ENCODE results near the gene CENPV. TPM values are rescaled to one million over a fixed set of nuclear protein-coding genes. Genes with fewer than 3 reads are reported as not detected.
A peak's percentile ranks its signal among the peaks of the same experiment; 100 is the strongest.
"Not testable (repeated sequence)": the region's sequence is repeated elsewhere in the genome, so short reads cannot be mapped to it uniquely, and the experiment has no call there.

CENPV gene
- total and polyA plus RNA-seq, 2 experiments from 2014 or later: 67.1 to 88.4 TPM

GRCh38 chr17:16313139-16314090, 39.9 kb downstream of the CENPV start:
- no peak for DNase-seq (ENCODE audit: low read depth in 1 of 2, low spot score in 1 of 2)
- no peak overlapping the region for H3K4me3 ChIP-seq

GRCh38 chr17:16312061-16312460, 41.2 kb downstream of the CENPV start:
- not testable (repeated sequence) for H3K27me3 ChIP-seq; H3K4me3 ChIP-seq; H3K27ac ChIP-seq; DNase-seq (ENCODE audit: low read depth in 1 of 2, low spot score in 1 of 2); H3K9me3 ChIP-seq (ENCODE audit: low read depth); H3K4me1 ChIP-seq (ENCODE audit: low read depth); H3K36me3 ChIP-seq

More at GRCh38 chr17:16313139-16314090, 39.9 kb downstream of the CENPV start:
- H3K27me3 ChIP-seq: no peaks in the 10 kb centered on the region
- H3K4me1 ChIP-seq (ENCODE audit: low read depth): no peaks in the 10 kb centered on the region
- H3K9me3 ChIP-seq (ENCODE audit: low read depth): no peaks in the 10 kb centered on the region
- no peak overlapping the region for H3K27ac ChIP-seq
- no peak for TF ChIP-seq CTCF (IDR thresholded peaks at IDR 0.05; ENCODE audit: low read depth, low read length)
- no peaks in the 10 kb centered on the region for H3K36me3 ChIP-seq

- no peaks in the 10 kb centered on the region for H3K36me3 ChIP-seq
- DNase-seq (ENCODE audit: low read depth in 1 of 2, low spot score in 1 of 2): no peak
- no peaks in the 10 kb centered on the region for H3K9me3 ChIP-seq (ENCODE audit: low read depth)
- no peak for TF ChIP-seq CTCF (IDR thresholded peaks at IDR 0.05; ENCODE audit: low read depth, low read length)
- H3K4me1 ChIP-seq (ENCODE audit: low read depth): no peaks in the 10 kb centered on the region
- no peaks in the 10 kb centered on the region for H3K27me3 ChIP-seq
- no peak overlapping the region for H3K27ac ChIP-seq
- H3K4me3 ChIP-seq: no peak overlapping the region
These were observed 47.1 kb downstream of the CENPV start for GRCh38 chr17:16306211-16306610.

DNA sequence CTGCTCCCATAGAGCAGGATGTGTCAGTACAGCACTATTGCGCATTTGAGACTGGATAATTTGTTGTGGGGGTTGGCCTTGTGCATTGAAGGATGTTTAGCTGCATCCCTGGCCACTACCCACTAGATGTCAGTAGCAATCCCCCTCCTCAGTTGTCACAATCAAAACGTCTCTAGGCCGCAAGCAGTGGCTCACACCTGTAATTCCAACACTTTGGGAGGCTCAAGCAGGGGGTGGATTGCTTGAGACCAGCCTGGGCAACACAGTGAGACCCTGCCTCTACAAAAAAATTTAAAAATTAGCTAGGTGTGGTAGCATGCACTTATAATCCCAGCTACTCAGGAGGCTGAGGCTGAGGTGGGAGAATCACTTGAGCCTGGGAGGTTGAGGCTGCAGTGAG, 48.4 kb downstream of the CENPV start:
- H3K27ac ChIP-seq: no peak overlapping the region
- H3K9me3 ChIP-seq (ENCODE audit: low read depth): no peaks in the 10 kb centered on the region
- peak; percentile 61 for TF ChIP-seq CTCF (IDR thresholded peaks at IDR 0.05; ENCODE audit: low read depth, low read length)
- H3K36me3 ChIP-seq: no peaks in the 10 kb centered on the region
- DNase-seq (ENCODE audit: low read depth in 1 of 2, low spot score in 1 of 2): peak; percentile 22 to 52
- H3K4me3 ChIP-seq: no peak overlapping the region
- H3K27me3 ChIP-seq: no peaks in the 10 kb centered on the region
- no peaks in the 10 kb centered on the region for H3K4me1 ChIP-seq (ENCODE audit: low read depth)

DNA sequence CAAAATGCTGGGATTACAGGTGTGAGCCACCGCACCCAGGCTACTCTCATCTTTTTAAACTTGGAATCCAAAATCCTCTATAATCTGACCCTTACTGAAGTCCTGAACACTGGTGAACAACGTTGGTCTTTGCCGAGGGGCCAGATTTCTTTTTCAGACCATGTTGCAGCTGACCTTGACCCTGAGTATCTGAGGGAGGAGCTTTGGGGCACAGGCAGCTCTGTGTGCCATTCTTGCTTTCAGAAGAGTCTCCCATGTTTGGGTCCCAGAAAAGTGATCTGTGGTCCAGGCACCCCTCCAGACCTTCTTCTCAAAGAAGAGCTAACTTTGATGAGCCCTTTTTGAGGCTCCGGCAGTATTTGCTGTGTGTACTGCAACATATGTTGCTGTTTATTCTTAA, 50.4 kb downstream of the CENPV start:
- no peaks in the 10 kb centered on the region for H3K9me3 ChIP-seq (ENCODE audit: low read depth)
- no peak for DNase-seq (ENCODE audit: low read depth in 1 of 2, low spot score in 1 of 2)
- no peak overlapping the region for H3K4me3 ChIP-seq
- no peaks in the 10 kb centered on the region for H3K4me1 ChIP-seq (ENCODE audit: low read depth)
- no peaks in the 10 kb centered on the region for H3K36me3 ChIP-seq
- no peak overlapping the region for H3K27ac ChIP-seq
- no peak for TF ChIP-seq CTCF (IDR thresholded peaks at IDR 0.05; ENCODE audit: low read depth, low read length)
- H3K27me3 ChIP-seq: no peaks in the 10 kb centered on the region
